Measurements from ENCODE around the gene HMGCLL1. TPM values are rescaled to one million over a fixed set of nuclear protein-coding genes. Genes with fewer than 3 reads are reported as not detected.

The HMGCLL1 gene
- total and polyA plus RNA-seq, 2 donors (not counting 1 experiment from before 2014, with no cell fraction given) = not detected

GRCh38 chr6:55445648-55446204 lies 133.3 kb downstream of the HMGCLL1 start:
- Mint-ChIP-seq H3K27ac (no peak overlapping the region), H3K9me3 (ENCODE audit: insufficient read depth) (no peaks in the 10 kb centered on the region), H3K4me3 (no peak overlapping the region), H3K27me3 (no peaks in the 10 kb centered on the region), H3K4me1 (no peaks in the 10 kb centered on the region)
- Histone ChIP-seq H3K9me3 (ENCODE audit: control extremely low read depth in 1 of 3, control insufficient read depth in 2 of 3, insufficient read depth in 1 of 3, low read length in 2 of 3) (no peaks in the 10 kb centered on the region), H3K4me3 (ENCODE audit: control extremely low read depth in 1 of 5, extremely low read depth in 1 of 5, insufficient read depth in 1 of 5, low read depth in 2 of 5, low read length in 4 of 5) (no peak overlapping the region), H3K79me2 (ENCODE audit: control insufficient read depth, insufficient read depth, low read length) (no peaks in the 10 kb centered on the region), H3K4me2 (replicated peaks; ENCODE audit: low read depth, low read length, poor library complexity, severe bottlenecking) (no peak overlapping the region), H3K36me3 (replicated peaks in 1 of 2; ENCODE audit: control extremely low read depth in 1 of 2, control insufficient read depth in 1 of 2, extremely low read depth in 1 of 2, insufficient read depth in 2 of 2, low read length in 1 of 2) (no peaks in the 10 kb centered on the region), H2AFZ (ENCODE audit: insufficient read depth, low read depth, low read length, poor library complexity, severe bottlenecking) (no peak overlapping the region), H3K27ac (ENCODE audit: low read length in 2 of 2) (no peak overlapping the region), H3K9ac (ENCODE audit: low read length) (no peak overlapping the region), H3K4me1 (ENCODE audit: control insufficient read depth in 2 of 2, insufficient read depth in 2 of 2, low read length in 2 of 2) (no peaks in the 10 kb centered on the region), H3K27me3 (replicated peaks in 1 of 4; ENCODE audit: control extremely low read depth in 1 of 4, control insufficient read depth in 3 of 4, insufficient read depth in 4 of 4, low read length in 3 of 4) (no peaks in the 10 kb centered on the region), H4K20me1 (ENCODE audit: control insufficient read depth, insufficient read depth, low read length, poor library complexity, severe bottlenecking) (no peaks in the 10 kb centered on the region)
- ATAC-seq (ENCODE audit: low read depth) (no peak), DNase-seq (no peak)
- ChIA-PET POLR2A (no interaction called here), CTCF (no interaction called here)
- no CpG with 5 or more reads among the region's 1 CpG for WGBS (ENCODE audit: insufficient coverage)
- TF ChIP-seq EZH2 (IDR thresholded peaks at IDR 0.05; ENCODE audit: borderline replicate concordance, insufficient read depth, low read depth, low read length, poor library complexity, severe bottlenecking) (no peak), CTCF (IDR thresholded peaks at IDR 0.05) (no peak)
- intact Hi-C loops (cut with micrococcal nuclease) = no loop called here

- ATAC-seq (ENCODE audit: low read depth) (no peak), DNase-seq (no peak)
- no peak overlapping the region for H3K4me3 Mint-ChIP-seq
- Histone ChIP-seq H3K4me1 (ENCODE audit: control insufficient read depth in 2 of 2, insufficient read depth in 2 of 2, low read length in 2 of 2) (no peaks in the 10 kb centered on the region), H4K20me1 (ENCODE audit: control insufficient read depth, insufficient read depth, low read length, poor library complexity, severe bottlenecking) (no peaks in the 10 kb centered on the region), H2AFZ (ENCODE audit: insufficient read depth, low read depth, low read length, poor library complexity, severe bottlenecking) (no peak overlapping the region), H3K9me3 (ENCODE audit: control extremely low read depth in 1 of 3, control insufficient read depth in 2 of 3, insufficient read depth in 1 of 3, low read length in 2 of 3) (no peaks in the 10 kb centered on the region), H3K27me3 (replicated peaks in 1 of 4; ENCODE audit: control extremely low read depth in 1 of 4, control insufficient read depth in 3 of 4, insufficient read depth in 4 of 4, low read length in 3 of 4) (no peaks in the 10 kb centered on the region), H3K9ac (ENCODE audit: low read length) (no peak overlapping the region), H3K27ac (ENCODE audit: low read length in 2 of 2) (no peak overlapping the region), H3K79me2 (ENCODE audit: control insufficient read depth, insufficient read depth, low read length) (no peaks in the 10 kb centered on the region), H3K36me3 (replicated peaks in 1 of 2; ENCODE audit: control extremely low read depth in 1 of 2, control insufficient read depth in 1 of 2, extremely low read depth in 1 of 2, insufficient read depth in 2 of 2, low read length in 1 of 2) (no peaks in the 10 kb centered on the region), H3K4me3 (ENCODE audit: control extremely low read depth in 1 of 5, extremely low read depth in 1 of 5, insufficient read depth in 1 of 5, low read depth in 2 of 5, low read length in 4 of 5) (no peak overlapping the region), H3K4me2 (replicated peaks; ENCODE audit: low read depth, low read length, poor library complexity, severe bottlenecking) (no peak overlapping the region)
- CTCF ChIA-PET = no interaction called here
- intact Hi-C loops (cut with micrococcal nuclease) = no loop called here
- TF ChIP-seq EZH2 (IDR thresholded peaks at IDR 0.05; ENCODE audit: borderline replicate concordance, insufficient read depth, low read depth, low read length, poor library complexity, severe bottlenecking) (no peak), CTCF (IDR thresholded peaks at IDR 0.05) (no peak)
- 98% methylated on average over 4 of the region's 7 CpGs for WGBS (ENCODE audit: insufficient coverage)
- POLR2A ChIA-PET = no interaction called here
- H3K9me3 Mint-ChIP-seq (ENCODE audit: insufficient read depth) = no peaks in the 10 kb centered on the region
- no peaks in the 10 kb centered on the region for H3K27me3 Mint-ChIP-seq
- no peaks in the 10 kb centered on the region for H3K4me1 Mint-ChIP-seq
- no peak overlapping the region for H3K27ac Mint-ChIP-seq
Observed at GRCh38 chr6:55443238-55444134, 135.5 kb downstream of the HMGCLL1 start.
